Measurements from ENCODE around the gene RMI2. TPM values are rescaled to one million over a fixed set of nuclear protein-coding genes. Genes with fewer than 3 reads are reported as not detected.
A peak's percentile ranks its signal among the peaks of the same experiment; 100 is the strongest.

The RMI2 gene
- total and polyA plus RNA-seq, 2 donors (not counting 1 experiment from before 2014, with no cell fraction given): 6.6 to 6.8 TPM

GRCh38 chr16:11312718-11313492 lies 32.4 kb upstream of the RMI2 start:
- peak overlapping the region; percentile 23 for H2AFZ ChIP-seq (ENCODE audit: low read length)

GRCh38 chr16:11313493-11314308 lies 31.6 kb upstream of the RMI2 start:
- Histone ChIP-seq H3K4me3 (replicated peaks in 1 of 4; ENCODE audit: control extremely low read depth in 1 of 4, insufficient read depth in 1 of 4, low read depth in 3 of 4, low read length in 4 of 4) (no peak overlapping the region), H3K27ac (ENCODE audit: insufficient read depth, low read length) (no peak overlapping the region), H3K9ac (ENCODE audit: insufficient read depth, low read length) (no peak overlapping the region), H2AFZ (ENCODE audit: low read length) (no peak overlapping the region), H3K9me3 (ENCODE audit: control insufficient read depth, insufficient read depth, low read depth, low read length) (no peaks in the 10 kb centered on the region), H3K36me3 (ENCODE audit: control insufficient read depth, insufficient read depth, low read length) (no peaks in the 10 kb centered on the region), H3K27me3 (ENCODE audit: control insufficient read depth, insufficient read depth, low read length) (no peaks in the 10 kb centered on the region), H3K4me1 (ENCODE audit: control insufficient read depth, extremely low read depth, insufficient read depth, low read length) (peaks cover 7% of the 10 kb centered on the region), H3K79me2 (ENCODE audit: control insufficient read depth, insufficient read depth, low read length) (no peaks in the 10 kb centered on the region), H3K4me2 (ENCODE audit: extremely low read depth, insufficient read depth, low read length) (no peak overlapping the region), H4K20me1 (ENCODE audit: control insufficient read depth, extremely low read depth, insufficient read depth, low read length) (no peaks in the 10 kb centered on the region)
- no peak for DNase-seq (ENCODE audit: low read depth in 2 of 2)
- TF ChIP-seq CTCF (conservative IDR thresholded peaks at IDR 0.05 in 1 of 2, IDR thresholded peaks at IDR 0.05 in 1 of 2; ENCODE audit: low read depth in 1 of 2, low read length in 2 of 2) (no peak), EZH2 (IDR thresholded peaks at IDR 0.05; ENCODE audit: low read length, missing control alignments) (no peak)

More at GRCh38 chr16:11312718-11313492, 32.4 kb upstream of the RMI2 start:
- DNase-seq (ENCODE audit: low read depth in 2 of 2): peak in 1 of 2 donors; percentile 84
- Histone ChIP-seq H3K4me2 (ENCODE audit: extremely low read depth, insufficient read depth, low read length) (peak overlapping the region; percentile 59), H3K9me3 (ENCODE audit: control insufficient read depth, insufficient read depth, low read depth, low read length) (no peaks in the 10 kb centered on the region), H3K9ac (ENCODE audit: insufficient read depth, low read length) (no peak overlapping the region), H3K27ac (ENCODE audit: insufficient read depth, low read length) (no peak overlapping the region), H3K36me3 (ENCODE audit: control insufficient read depth, insufficient read depth, low read length) (no peaks in the 10 kb centered on the region), H3K4me1 (ENCODE audit: control insufficient read depth, extremely low read depth, insufficient read depth, low read length) (peaks cover 7% of the 10 kb centered on the region), H3K79me2 (ENCODE audit: control insufficient read depth, insufficient read depth, low read length) (no peaks in the 10 kb centered on the region), H3K27me3 (ENCODE audit: control insufficient read depth, insufficient read depth, low read length) (no peaks in the 10 kb centered on the region), H3K4me3 (replicated peaks in 1 of 4; ENCODE audit: control extremely low read depth in 1 of 4, insufficient read depth in 1 of 4, low read depth in 3 of 4, low read length in 4 of 4) (no peak overlapping the region), H4K20me1 (ENCODE audit: control insufficient read depth, extremely low read depth, insufficient read depth, low read length) (no peaks in the 10 kb centered on the region)
- no peak for TF ChIP-seq EZH2 (IDR thresholded peaks at IDR 0.05; ENCODE audit: low read length, missing control alignments)
- TF ChIP-seq CTCF (conservative IDR thresholded peaks at IDR 0.05 in 1 of 2, IDR thresholded peaks at IDR 0.05 in 1 of 2; ENCODE audit: low read depth in 1 of 2, low read length in 2 of 2): no peak

- Histone ChIP-seq H4K20me1 (ENCODE audit: control insufficient read depth, extremely low read depth, insufficient read depth, low read length) (no peaks in the 10 kb centered on the region), H3K27me3 (ENCODE audit: control insufficient read depth, insufficient read depth, low read length) (no peaks in the 10 kb centered on the region), H3K27ac (ENCODE audit: insufficient read depth, low read length) (no peak overlapping the region), H2AFZ (ENCODE audit: low read length) (no peak overlapping the region), H3K4me3 (replicated peaks in 1 of 4; ENCODE audit: control extremely low read depth in 1 of 4, insufficient read depth in 1 of 4, low read depth in 3 of 4, low read length in 4 of 4) (no peak overlapping the region), H3K4me1 (ENCODE audit: control insufficient read depth, extremely low read depth, insufficient read depth, low read length) (peaks cover 7% of the 10 kb centered on the region), H3K79me2 (ENCODE audit: control insufficient read depth, insufficient read depth, low read length) (no peaks in the 10 kb centered on the region), H3K4me2 (ENCODE audit: extremely low read depth, insufficient read depth, low read length) (no peak overlapping the region), H3K9ac (ENCODE audit: insufficient read depth, low read length) (no peak overlapping the region), H3K9me3 (ENCODE audit: control insufficient read depth, insufficient read depth, low read depth, low read length) (no peaks in the 10 kb centered on the region), H3K36me3 (ENCODE audit: control insufficient read depth, insufficient read depth, low read length) (no peaks in the 10 kb centered on the region)
- TF ChIP-seq CTCF (conservative IDR thresholded peaks at IDR 0.05 in 1 of 2, IDR thresholded peaks at IDR 0.05 in 1 of 2; ENCODE audit: low read depth in 1 of 2, low read length in 2 of 2): no peak
- TF ChIP-seq EZH2 (IDR thresholded peaks at IDR 0.05; ENCODE audit: low read length, missing control alignments): no peak
- DNase-seq (ENCODE audit: low read depth in 2 of 2): no peak
Measured at GRCh38 chr16:11314309-11314894, 30.9 kb upstream of the RMI2 start.
